ENCODE results near the gene WDR1. TPM values are rescaled to one million over a fixed set of nuclear protein-coding genes. Genes with fewer than 3 reads are reported as not detected.

The WDR1 gene, protein sequence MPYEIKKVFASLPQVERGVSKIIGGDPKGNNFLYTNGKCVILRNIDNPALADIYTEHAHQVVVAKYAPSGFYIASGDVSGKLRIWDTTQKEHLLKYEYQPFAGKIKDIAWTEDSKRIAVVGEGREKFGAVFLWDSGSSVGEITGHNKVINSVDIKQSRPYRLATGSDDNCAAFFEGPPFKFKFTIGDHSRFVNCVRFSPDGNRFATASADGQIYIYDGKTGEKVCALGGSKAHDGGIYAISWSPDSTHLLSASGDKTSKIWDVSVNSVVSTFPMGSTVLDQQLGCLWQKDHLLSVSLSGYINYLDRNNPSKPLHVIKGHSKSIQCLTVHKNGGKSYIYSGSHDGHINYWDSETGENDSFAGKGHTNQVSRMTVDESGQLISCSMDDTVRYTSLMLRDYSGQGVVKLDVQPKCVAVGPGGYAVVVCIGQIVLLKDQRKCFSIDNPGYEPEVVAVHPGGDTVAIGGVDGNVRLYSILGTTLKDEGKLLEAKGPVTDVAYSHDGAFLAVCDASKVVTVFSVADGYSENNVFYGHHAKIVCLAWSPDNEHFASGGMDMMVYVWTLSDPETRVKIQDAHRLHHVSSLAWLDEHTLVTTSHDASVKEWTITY
- 100 to 1,000 TPM; 353 to 530 (median 419) TPM for total RNA-seq

DNA sequence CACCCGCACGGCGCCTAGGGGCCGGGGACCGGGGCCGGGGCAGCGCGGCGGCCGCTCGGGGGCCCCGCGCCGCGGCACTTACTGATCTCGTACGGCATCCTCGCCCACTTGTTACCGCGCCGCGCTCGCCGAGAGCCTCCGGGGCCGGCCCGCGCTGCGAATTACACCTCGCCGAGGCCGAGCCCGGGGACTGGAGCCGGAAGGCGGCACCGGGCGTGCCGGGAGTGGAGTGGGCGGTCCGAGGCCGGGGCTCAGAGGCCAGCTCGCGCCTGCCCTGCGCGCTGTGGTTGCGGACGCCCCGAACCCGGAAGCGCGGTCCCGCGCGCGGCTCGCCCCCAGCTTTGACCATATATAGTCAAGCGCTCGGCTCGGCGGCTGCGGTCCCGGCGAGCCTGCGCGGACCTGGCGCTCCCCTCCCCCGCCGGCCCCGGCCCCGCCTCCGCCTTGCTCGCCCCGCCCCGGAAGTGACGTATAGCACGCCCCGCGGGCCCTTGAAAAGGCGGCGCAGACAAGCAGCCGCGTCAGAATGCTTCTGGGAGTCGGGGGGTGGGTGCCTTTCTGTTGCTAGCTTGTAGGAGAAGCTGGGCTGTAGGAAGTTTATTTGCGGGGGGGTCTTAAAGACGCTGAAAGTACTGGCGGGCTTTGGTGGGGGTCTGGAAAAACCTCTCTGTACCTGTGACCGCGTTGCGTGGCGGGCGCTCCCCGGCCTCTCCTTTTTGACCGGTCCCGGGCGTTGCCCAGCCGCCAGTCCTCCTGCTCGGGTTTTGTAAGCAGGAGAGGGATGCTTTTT is at the start of gene WDR1:
WDR1 (minus strand) TSS at position 231 of the 790 bp plus-strand sequence; CDS start at position 98, 133 bp downstream.
- H3K4me1 ChIP-seq = peaks cover 2 to 85% (median 33%) of the 10 kb centered on the region in 3 donors
- H3K9me3 ChIP-seq = no peaks in the 10 kb centered on the region
- TF ChIP-seq POLR2A (IDR thresholded peaks at IDR 0.05) (peak; percentile 94 to 95), EP300 (IDR thresholded peaks at IDR 0.05) (no peak), POLR2AphosphoS5 (IDR thresholded peaks at IDR 0.05) (peak; percentile 99)
- TF ChIP-seq, protein P1, sequence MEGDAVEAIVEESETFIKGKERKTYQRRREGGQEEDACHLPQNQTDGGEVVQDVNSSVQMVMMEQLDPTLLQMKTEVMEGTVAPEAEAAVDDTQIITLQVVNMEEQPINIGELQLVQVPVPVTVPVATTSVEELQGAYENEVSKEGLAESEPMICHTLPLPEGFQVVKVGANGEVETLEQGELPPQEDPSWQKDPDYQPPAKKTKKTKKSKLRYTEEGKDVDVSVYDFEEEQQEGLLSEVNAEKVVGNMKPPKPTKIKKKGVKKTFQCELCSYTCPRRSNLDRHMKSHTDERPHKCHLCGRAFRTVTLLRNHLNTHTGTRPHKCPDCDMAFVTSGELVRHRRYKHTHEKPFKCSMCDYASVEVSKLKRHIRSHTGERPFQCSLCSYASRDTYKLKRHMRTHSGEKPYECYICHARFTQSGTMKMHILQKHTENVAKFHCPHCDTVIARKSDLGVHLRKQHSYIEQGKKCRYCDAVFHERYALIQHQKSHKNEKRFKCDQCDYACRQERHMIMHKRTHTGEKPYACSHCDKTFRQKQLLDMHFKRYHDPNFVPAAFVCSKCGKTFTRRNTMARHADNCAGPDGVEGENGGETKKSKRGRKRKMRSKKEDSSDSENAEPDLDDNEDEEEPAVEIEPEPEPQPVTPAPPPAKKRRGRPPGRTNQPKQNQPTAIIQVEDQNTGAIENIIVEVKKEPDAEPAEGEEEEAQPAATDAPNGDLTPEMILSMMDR (IDR thresholded peaks at IDR 0.05) = no peak
- peak within 1 kb of the TSS; percentile 93 to 99 (median 98) for H3K27ac ChIP-seq
- ATAC-seq = peak; percentile 97
- peak within 1 kb of the TSS; percentile 62 to 93 for H3K4me3 ChIP-seq
- no peaks in the 10 kb centered on the region for H3K27me3 ChIP-seq
- 0% methylated on average over 4 of the region's 97 CpGs; no CpG with 5 or more reads in 1 of the 2 donors for WGBS, 2 donors (ENCODE audit: low coverage in 1 of 2)
- H3K36me3 ChIP-seq = peaks cover 0 to 35% of the 10 kb centered on the region in 2 donors

DNA sequence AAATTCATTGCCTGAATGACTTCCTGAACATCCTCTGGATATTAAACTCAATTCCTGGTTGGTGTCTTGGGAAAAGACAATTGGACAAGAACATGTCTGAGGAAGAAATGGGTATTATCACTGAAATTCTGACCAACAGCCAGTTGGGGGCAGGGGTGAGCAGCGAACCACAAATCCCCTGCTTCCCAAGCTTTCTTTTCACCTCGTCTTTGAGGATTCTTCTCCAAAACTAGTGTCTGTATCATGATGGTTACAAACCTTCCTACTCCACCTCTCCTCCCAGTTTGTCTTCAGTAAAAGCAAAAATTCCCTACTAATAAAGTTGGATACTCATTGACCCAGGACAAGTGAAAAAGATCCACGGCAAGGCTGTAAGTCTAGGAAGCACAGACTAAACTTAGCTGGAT is 48.3 kb upstream of the WDR1 start:
- ATAC-seq = no peak
- Histone ChIP-seq H3K27me3 (no peaks in the 10 kb centered on the region), H3K36me3 (no peaks in the 10 kb centered on the region), H3K27ac (no peak overlapping the region), H3K9me3 (no peaks in the 10 kb centered on the region), H3K4me1 (peaks cover 0 to 29% (median 0%) of the 10 kb centered on the region in 3 donors), H3K4me3 (no peak overlapping the region)
- 14 to 17% methylated on average over 1 to 2 of the region's 3 CpGs for WGBS, 2 donors (ENCODE audit: low coverage in 1 of 2)
- TF ChIP-seq, protein P1 (IDR thresholded peaks at IDR 0.05) = peak; percentile 55 to 76 (median 63)
- no peak for TF ChIP-seq EP300 (IDR thresholded peaks at IDR 0.05)

DNA sequence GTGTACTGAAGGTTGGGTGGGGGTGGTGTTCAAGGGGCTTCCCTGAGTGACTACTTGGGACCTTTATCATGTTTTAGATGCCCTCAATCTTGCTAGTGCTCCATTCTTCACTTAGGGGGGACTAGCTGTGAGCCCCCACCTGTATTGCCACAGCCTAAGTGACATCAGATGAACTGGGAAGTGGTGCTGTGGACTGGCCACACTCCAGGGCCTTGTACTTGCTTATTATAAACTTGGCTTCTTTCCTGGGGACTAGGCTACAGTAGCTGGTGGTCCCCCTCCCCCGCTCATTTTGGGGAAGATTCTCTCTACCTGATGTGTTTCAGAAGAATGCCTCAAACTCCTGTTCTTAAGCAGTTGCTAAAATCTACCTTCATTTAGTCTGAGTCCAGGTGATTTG is 46.7 kb upstream of the WDR1 start:
- WGBS, 2 donors (ENCODE audit: low coverage in 1 of 2) = 86% methylated on average over 1 of the region's 1 CpG; no CpG with 5 or more reads in 1 of the 2 donors
- Histone ChIP-seq H3K36me3 (no peaks in the 10 kb centered on the region), H3K4me3 (no peak overlapping the region), H3K4me1 (peaks cover 0 to 40% (median 0%) of the 10 kb centered on the region in 3 donors), H3K9me3 (no peaks in the 10 kb centered on the region), H3K27ac (no peak overlapping the region), H3K27me3 (no peaks in the 10 kb centered on the region)
- TF ChIP-seq POLR2AphosphoS5 (IDR thresholded peaks at IDR 0.05) = peak; percentile 37
- TF ChIP-seq, protein P1 (IDR thresholded peaks at IDR 0.05) = no peak
- no peak for ATAC-seq

DNA sequence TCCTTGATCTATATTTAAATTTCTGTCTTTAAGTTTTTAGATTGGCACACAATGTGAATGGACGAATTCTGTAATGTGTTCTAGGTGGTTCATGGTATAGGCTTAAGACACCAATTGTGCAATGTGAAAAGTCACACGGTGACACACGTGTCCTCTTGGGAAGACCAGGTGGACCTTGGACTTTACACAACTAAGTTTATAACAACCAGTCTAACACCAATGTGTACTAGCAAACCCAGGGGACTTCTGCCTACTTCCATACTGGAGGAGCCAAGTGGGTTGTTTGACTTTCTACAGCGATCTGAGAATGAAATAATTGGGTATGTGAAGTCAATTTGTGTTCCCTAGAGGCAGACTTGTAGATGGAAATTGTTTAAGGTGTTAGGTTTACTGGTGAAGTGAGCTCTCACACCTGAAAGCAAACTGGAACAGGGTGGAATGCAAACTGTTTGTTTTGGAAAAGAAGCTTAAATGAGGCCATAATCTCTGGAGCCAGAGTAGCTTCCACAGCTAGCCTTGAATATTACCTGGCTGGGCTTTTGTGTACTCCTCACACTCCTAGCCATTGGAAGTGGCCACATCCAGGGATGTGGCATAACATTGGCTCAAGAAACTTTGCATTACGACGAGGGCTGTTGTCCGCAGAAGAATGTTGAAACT is 45.9 kb upstream of the WDR1 start:
- no peaks in the 10 kb centered on the region for H3K9me3 ChIP-seq
- no peaks in the 10 kb centered on the region for H3K27me3 ChIP-seq
- no peak overlapping the region for H3K27ac ChIP-seq
- peaks cover 0 to 49% (median 0%) of the 10 kb centered on the region in 3 donors for H3K4me1 ChIP-seq
- H3K4me3 ChIP-seq = no peak overlapping the region
- ATAC-seq = no peak
- WGBS, 2 donors (ENCODE audit: low coverage in 1 of 2) = 86 to 95% methylated on average over 7 of the region's 7 CpGs
- no peaks in the 10 kb centered on the region for H3K36me3 ChIP-seq
- no peak for TF ChIP-seq POLR2AphosphoS5 (IDR thresholded peaks at IDR 0.05)

DNA sequence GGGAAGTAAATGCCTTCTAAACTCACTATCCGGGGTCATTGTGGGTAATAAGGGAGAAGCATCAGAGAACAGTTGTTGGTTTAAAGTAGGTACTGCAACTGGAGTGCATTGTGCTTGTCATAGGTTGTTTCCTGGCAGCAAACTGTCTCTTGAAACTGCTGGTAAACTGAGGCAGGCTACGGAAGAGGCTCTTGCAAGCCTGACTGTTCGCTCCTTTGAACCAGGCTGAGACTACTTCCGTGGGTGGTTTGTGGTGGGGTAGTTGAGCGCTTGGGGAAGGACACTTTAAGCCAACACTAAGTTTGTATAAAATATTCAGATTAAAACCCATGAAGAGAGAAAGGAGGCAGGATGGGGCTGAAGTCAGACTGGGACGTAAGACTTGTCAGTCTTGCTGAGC is 45.2 kb upstream of the WDR1 start:
- no peak for ATAC-seq
- WGBS, 2 donors (ENCODE audit: low coverage in 1 of 2) = 89 to 90% methylated on average over 3 to 6 of the region's 6 CpGs

More for the DNA sequence above, 45.2 kb upstream of the WDR1 start:
- H3K36me3 ChIP-seq = no peaks in the 10 kb centered on the region
- H3K4me1 ChIP-seq = peaks cover 0 to 52% (median 0%) of the 10 kb centered on the region in 3 donors
- H3K4me3 ChIP-seq = no peak overlapping the region
- no peak overlapping the region for H3K27ac ChIP-seq
- TF ChIP-seq, protein P1 (IDR thresholded peaks at IDR 0.05) = no peak
- TF ChIP-seq POLR2A (IDR thresholded peaks at IDR 0.05) (no peak), POLR2AphosphoS5 (IDR thresholded peaks at IDR 0.05) (no peak), EP300 (IDR thresholded peaks at IDR 0.05) (no peak)
- no peaks in the 10 kb centered on the region for H3K27me3 ChIP-seq
- no peaks in the 10 kb centered on the region for H3K9me3 ChIP-seq

All from gastroesophageal sphincter (tissue), 4 donors.